Measurements from ENCODE around the gene DDX39A.
"Not testable (repeated sequence)": the region's sequence is repeated elsewhere in the genome, so short reads cannot be mapped to it uniquely, and the experiment has no call there.

GRCh38 chr19:14372384-14373077, 46.6 kb downstream of the DDX39A start:
- TF ChIP-seq POLR2A, CTCF, POLR2AphosphoS5, EP300 (IDR thresholded peaks at IDR 0.05): not testable (repeated sequence)

Measured in stomach (tissue), 4 donors.